ENCODE results near the gene SBK1. TPM values are rescaled to one million over a fixed set of nuclear protein-coding genes. Genes with fewer than 3 reads are reported as not detected.
"Not testable (repeated sequence)": the region's sequence is repeated elsewhere in the genome, so short reads cannot be mapped to it uniquely, and the experiment has no call there.

SBK1 gene
- total RNA-seq, 1 donor from 2014 or later, result 0.70 TPM

- no peak for DNase-seq (ENCODE audit: low read depth)
Measured at GRCh38 chr16:28308794-28309584, 16.7 kb downstream of the SBK1 start.

- DNase-seq (ENCODE audit: low read depth), result no peak
Measured at GRCh38 chr16:28309811-28310311, 17.5 kb downstream of the SBK1 start.

GRCh38 chr16:28310796-28311195 lies 18.5 kb downstream of the SBK1 start:
- DNase-seq (ENCODE audit: low read depth), result no peak

GRCh38 chr16:28311413-28311812 lies 19.1 kb downstream of the SBK1 start:
- DNase-seq (ENCODE audit: low read depth), result no peak

- no peak for DNase-seq (ENCODE audit: low read depth)
Measured at GRCh38 chr16:28311913-28312312, 19.6 kb downstream of the SBK1 start.

- no peak for DNase-seq (ENCODE audit: low read depth)
Measured at GRCh38 chr16:28312327-28312726, 20.0 kb downstream of the SBK1 start.

- DNase-seq (ENCODE audit: low read depth), result no peak
Measured at GRCh38 chr16:28313587-28313986, 21.3 kb downstream of the SBK1 start.

- DNase-seq (ENCODE audit: low read depth), result no peak
Measured at GRCh38 chr16:28316054-28316453, 23.7 kb downstream of the SBK1 start.

- peak; percentile 9 for DNase-seq (ENCODE audit: low read depth)
Measured at GRCh38 chr16:28317040-28317880, 24.9 kb downstream of the SBK1 start.

- no peak for DNase-seq (ENCODE audit: low read depth)
Measured at GRCh38 chr16:28318042-28318744, 25.9 kb downstream of the SBK1 start.

GRCh38 chr16:28319476-28320022 lies 27.2 kb downstream of the SBK1 start:
- no peak for DNase-seq (ENCODE audit: low read depth)

- DNase-seq (ENCODE audit: low read depth), result no peak
Measured at GRCh38 chr16:28320023-28320561, 27.8 kb downstream of the SBK1 start.

GRCh38 chr16:28320741-28321140 lies 28.4 kb downstream of the SBK1 start:
- no peak for DNase-seq (ENCODE audit: low read depth)

- DNase-seq (ENCODE audit: low read depth), result peak; percentile 2
Measured at GRCh38 chr16:28321700-28322411, 29.5 kb downstream of the SBK1 start.

GRCh38 chr16:28324235-28324886 lies 32.0 kb downstream of the SBK1 start:
- DNase-seq (ENCODE audit: low read depth), result no peak

GRCh38 chr16:28324887-28325279 lies 32.6 kb downstream of the SBK1 start:
- no peak for DNase-seq (ENCODE audit: low read depth)

- DNase-seq (ENCODE audit: low read depth), result peak; percentile 18
Measured at GRCh38 chr16:28326881-28327610, 34.7 kb downstream of the SBK1 start.

GRCh38 chr16:28330232-28330631 lies 37.9 kb downstream of the SBK1 start:
- DNase-seq (ENCODE audit: low read depth), result not testable (repeated sequence)

- not testable (repeated sequence) for DNase-seq (ENCODE audit: low read depth)
Measured at GRCh38 chr16:28330981-28331380, 38.7 kb downstream of the SBK1 start.

- DNase-seq (ENCODE audit: low read depth), result not testable (repeated sequence)
Measured at GRCh38 chr16:28332632-28333031, 40.3 kb downstream of the SBK1 start.
